ENCODE data around the gene C3orf22. TPM values are rescaled to one million over a fixed set of nuclear protein-coding genes. Genes with fewer than 3 reads are reported as not detected.

C3orf22 gene
- polyA plus RNA-seq, 3 donors = not detected

DNA sequence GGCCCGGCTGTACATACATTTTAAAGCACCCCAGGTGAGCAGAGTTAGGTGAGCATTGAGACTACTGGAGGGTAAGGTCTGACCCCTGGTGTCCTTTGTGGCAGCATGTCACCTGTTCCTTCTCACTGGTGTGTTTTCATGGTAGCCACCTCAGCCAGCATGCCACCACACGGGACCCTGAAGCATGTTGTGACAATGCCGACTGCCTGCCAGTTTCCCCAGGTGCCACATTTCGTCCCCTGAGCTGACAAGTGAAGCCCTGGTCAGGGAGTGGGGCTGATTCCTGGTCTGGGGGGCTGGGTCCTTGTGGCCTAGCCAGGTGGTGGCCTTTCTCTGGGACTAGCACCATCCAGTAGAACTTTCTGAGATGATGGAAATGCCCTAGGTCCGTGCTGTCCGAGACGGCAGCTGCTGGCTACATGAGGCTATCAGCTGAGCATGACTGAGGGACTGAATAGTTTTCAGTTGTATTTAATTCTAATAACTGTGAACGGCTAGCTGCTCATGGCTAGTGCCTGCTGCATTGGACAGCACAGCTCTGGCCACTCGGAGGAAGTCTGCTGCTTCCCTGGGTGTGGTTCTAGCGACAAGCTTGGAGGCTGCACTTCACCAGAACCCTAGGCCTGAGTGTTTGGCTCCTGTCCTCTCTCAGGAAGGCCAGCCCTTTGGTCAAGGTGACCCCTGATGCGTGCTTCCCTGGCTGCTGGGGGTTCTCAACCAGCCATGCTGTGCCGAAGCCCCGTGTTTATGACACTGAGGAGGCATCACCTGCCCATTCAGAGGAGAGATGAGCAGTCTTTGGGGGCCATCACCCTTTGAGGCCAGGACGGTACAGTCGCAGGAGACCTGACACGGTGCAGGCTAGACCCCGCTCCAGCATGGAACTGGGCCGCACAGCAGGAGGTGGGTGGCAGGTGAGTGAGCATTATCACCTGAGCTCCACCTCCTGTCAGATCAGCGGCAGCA, 3.9 kb downstream of the C3orf22 start:
- Histone ChIP-seq H3K9ac (ENCODE audit: insufficient read depth, low read length, poor library complexity, severe bottlenecking) (no peak overlapping the region), H3K4me1 (ENCODE audit: control insufficient read depth in 1 of 2, insufficient read depth in 2 of 2, low read length in 2 of 2) (peaks cover 2% of the 10 kb centered on the region in 2 donors), H4K20me1 (ENCODE audit: insufficient read depth, low read length) (no peaks in the 10 kb centered on the region), H3K27ac (ENCODE audit: low read depth in 1 of 2, low read length in 2 of 2) (no peak overlapping the region), H3K36me3 (replicated peaks in 1 of 2; ENCODE audit: control insufficient read depth in 1 of 2, insufficient read depth in 2 of 2, low read length in 2 of 2) (no peaks in the 10 kb centered on the region), H2AFZ (ENCODE audit: insufficient read depth, low read depth, low read length, poor library complexity, severe bottlenecking) (no peak overlapping the region), H3K79me2 (ENCODE audit: insufficient read depth, low read length) (no peaks in the 10 kb centered on the region), H3K4me3 (replicated peaks in 1 of 3; ENCODE audit: low read depth in 2 of 3, low read length in 3 of 3) (no peak overlapping the region), H3K9me3 (replicated peaks in 1 of 2; ENCODE audit: control insufficient read depth in 1 of 2, insufficient read depth in 1 of 2, low read length in 2 of 2) (no peaks in the 10 kb centered on the region), H3K27me3 (ENCODE audit: control insufficient read depth in 2 of 2, insufficient read depth in 2 of 2, low read length in 2 of 2) (no peaks in the 10 kb centered on the region), H3K4me2 (replicated peaks; ENCODE audit: extremely low read depth, low read length, poor library complexity, severe bottlenecking) (no peak overlapping the region)
- Mint-ChIP-seq H3K27ac (no peak overlapping the region), H3K36me3 (no peaks in the 10 kb centered on the region), H3K4me3 (no peak overlapping the region), H3K9me3 (peaks cover 0 to 2% (median 0%) of the 10 kb centered on the region in 7 donors), H3K4me1 (peaks cover 3% of the 10 kb centered on the region), H3K27me3 (ENCODE audit: low read depth in 3 of 3) (peaks cover 2 to 9% (median 3%) of the 10 kb centered on the region in 3 donors)
- intact Hi-C loops (cut with micrococcal nuclease) = no loop called here
- peak in 1 of 3 donors; percentile 1 for DNase-seq
- 87% methylated on average over 17 of the region's 19 CpGs for WGBS (ENCODE audit: insufficient coverage)
- TF ChIP-seq CTCF (IDR thresholded peaks at IDR 0.05) = no peak

DNA sequence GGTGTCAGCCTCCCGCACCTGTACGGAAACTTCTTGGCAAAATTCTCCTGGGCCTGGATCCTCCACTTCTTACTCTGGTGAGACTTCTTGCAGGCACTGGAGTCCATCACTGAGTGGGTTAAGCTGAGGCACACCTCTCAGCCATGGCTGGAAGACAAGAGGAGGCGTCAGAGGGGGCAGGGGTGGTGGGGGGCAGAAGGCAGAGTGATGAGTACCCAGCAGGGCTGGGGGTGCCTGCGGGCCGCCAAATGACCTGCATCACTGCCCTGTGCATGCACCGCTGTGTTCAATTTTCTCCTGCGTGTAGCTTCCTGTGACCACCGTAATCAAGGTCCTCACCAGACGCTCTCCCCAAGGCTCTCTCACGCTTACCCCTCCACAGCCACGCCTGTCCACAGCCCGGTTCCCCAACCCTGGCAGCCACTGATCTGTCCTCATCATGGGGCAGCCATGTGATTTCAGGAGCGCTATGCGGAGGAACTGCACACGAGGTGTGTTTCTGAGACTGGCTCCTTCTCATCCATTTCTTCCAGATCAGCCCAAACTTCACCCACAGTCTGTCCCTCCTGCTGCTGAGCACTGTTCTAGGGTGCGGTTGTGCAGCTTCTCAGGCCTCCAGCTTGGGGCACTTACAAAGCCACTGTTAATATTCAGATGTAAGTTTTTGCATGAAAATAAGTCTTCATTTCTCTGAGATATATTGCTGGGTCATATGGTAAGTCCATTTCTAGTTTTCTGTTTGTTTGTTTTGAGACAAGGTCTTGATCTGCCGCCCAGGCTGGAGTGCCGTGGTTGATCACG, 5.2 kb downstream of the C3orf22 start:
- 91% methylated on average over 14 of the region's 19 CpGs for WGBS (ENCODE audit: insufficient coverage)
- H3K4me3 Mint-ChIP-seq = no peak overlapping the region
- no peak overlapping the region for H3K4me3 ChIP-seq (replicated peaks in 1 of 3; ENCODE audit: low read depth in 2 of 3, low read length in 3 of 3)
- no peaks in the 10 kb centered on the region for H4K20me1 ChIP-seq (ENCODE audit: insufficient read depth, low read length)
- no peak overlapping the region for H3K4me2 ChIP-seq (replicated peaks; ENCODE audit: extremely low read depth, low read length, poor library complexity, severe bottlenecking)
- peaks cover 12% of the 10 kb centered on the region for H3K4me1 Mint-ChIP-seq
- DNase-seq = peak in 1 of 3 donors; percentile 1
- peaks cover 3 to 9% (median 4%) of the 10 kb centered on the region in 3 donors for H3K27me3 Mint-ChIP-seq (ENCODE audit: low read depth in 3 of 3)
- no peak for TF ChIP-seq CTCF (IDR thresholded peaks at IDR 0.05)
- intact Hi-C loops (cut with micrococcal nuclease) = no loop called here
- H3K36me3 Mint-ChIP-seq = no peaks in the 10 kb centered on the region
- no peak overlapping the region for H2AFZ ChIP-seq (ENCODE audit: insufficient read depth, low read depth, low read length, poor library complexity, severe bottlenecking)
- no peak overlapping the region for H3K9ac ChIP-seq (ENCODE audit: insufficient read depth, low read length, poor library complexity, severe bottlenecking)
- peaks cover 0 to 2% (median 0%) of the 10 kb centered on the region in 7 donors for H3K9me3 Mint-ChIP-seq
- no peaks in the 10 kb centered on the region for H3K27me3 ChIP-seq (ENCODE audit: control insufficient read depth in 2 of 2, insufficient read depth in 2 of 2, low read length in 2 of 2)
- H3K79me2 ChIP-seq (ENCODE audit: insufficient read depth, low read length) = no peaks in the 10 kb centered on the region
- peaks cover 6 to 11% of the 10 kb centered on the region in 2 donors for H3K4me1 ChIP-seq (ENCODE audit: control insufficient read depth in 1 of 2, insufficient read depth in 2 of 2, low read length in 2 of 2)
- H3K9me3 ChIP-seq (replicated peaks in 1 of 2; ENCODE audit: control insufficient read depth in 1 of 2, insufficient read depth in 1 of 2, low read length in 2 of 2) = no peaks in the 10 kb centered on the region
- H3K36me3 ChIP-seq (replicated peaks in 1 of 2; ENCODE audit: control insufficient read depth in 1 of 2, insufficient read depth in 2 of 2, low read length in 2 of 2) = no peaks in the 10 kb centered on the region
- H3K27ac Mint-ChIP-seq = no peak overlapping the region
- H3K27ac ChIP-seq (ENCODE audit: low read depth in 1 of 2, low read length in 2 of 2) = no peak overlapping the region
